HG02642 (cell line): Measurements from ENCODE around the gene UAP1L1.

ENCODE experiments used
- ATAC-seq: cut with Tn5 transposase; IDR thresholded peaks from one replicate; pipeline ENCODE4 v1.9.1; 2021; ENCODE audit warnings: mild to moderate bottlenecking; ENCODE audit not compliant: unreplicated experiment, poor library complexity

UAP1L1 gene

DNA sequence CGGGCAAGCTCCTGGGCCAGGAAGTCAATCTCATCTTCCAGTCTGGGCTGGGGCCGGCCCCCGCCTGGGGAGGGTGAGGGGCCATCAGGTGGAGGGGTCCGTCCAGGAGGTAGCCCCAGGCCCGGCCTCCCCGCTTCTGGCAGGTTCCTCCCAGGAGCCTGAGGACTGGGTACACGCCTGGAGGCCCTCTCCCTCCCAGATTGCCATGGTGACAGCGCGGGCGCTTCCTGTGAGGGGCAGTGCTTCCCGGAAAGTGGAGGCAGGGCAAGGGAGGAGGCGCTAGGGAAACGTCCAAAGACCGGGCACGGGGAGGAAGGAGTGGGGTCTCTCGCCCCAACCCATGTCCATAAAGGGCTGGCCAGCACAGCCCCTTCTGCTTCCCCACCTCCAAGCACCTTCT lies 36.2 kb upstream of the UAP1L1 start:
- ATAC-seq = no peak

DNA sequence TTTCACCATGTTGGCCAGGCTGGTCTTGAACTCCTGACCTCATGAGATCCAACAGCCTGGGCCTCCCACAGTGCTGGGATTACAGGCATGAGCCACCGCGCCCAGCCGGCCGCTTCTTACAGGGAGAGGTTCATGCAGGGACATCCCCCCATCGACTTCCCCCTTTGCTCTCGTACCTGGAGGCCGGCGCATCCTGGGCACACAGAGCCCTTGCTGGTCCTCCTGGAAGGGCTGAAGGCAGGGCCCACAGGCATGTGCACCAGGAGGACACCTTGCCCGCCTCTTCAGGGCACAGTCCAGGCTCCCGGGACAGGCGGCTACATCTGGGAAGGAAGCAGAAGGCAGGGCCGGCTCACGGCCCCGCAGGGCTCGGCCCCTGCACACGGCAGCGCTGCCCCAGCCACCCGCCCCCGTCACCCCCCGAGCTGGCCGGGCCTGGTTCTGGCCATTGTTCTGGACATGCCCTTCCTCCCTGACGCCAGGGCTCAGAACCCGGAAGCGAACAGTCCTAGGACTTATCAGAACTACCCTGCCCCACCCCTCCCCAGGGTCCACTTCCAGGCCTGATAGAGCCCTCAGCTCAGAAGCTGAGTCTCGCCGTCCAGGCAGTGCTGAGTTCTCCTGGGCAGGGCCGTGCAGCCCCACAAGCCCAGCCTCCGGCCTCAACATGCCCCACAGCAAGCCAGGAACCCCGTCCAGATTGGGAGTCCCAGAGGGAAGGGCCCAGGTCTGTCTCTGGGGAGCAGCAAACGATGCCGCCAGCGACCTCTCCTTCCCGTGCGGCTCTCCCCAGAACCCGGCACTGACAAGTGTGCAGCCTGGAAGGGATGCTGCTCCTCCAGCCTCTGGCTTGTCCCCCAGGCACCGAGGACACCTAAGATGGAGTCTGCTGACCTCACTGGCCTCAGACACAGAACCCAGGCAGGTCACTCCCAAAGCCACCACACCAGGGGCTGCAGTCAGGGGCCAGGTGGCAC lies 34.3 kb upstream of the UAP1L1 start:
- no peak for ATAC-seq

DNA sequence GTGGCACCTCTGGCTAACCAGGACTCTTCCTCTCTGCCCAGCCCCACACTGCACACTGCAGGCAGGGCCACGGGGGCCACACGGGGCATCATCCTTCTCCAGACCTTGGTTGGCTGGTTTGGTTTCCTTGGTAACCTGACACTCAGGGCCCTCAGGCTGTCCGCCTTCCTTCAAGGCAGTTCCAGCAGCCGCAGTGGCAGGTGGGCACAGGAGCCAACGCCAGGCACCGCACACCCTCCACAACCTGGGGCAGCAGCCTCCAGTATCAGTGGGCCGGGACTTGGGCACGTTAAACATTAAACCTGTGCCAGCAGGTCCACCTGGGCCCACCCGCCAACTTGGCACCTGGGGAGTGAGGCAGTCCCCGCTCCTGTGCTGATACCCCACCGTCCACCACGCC lies 33.3 kb upstream of the UAP1L1 start:
- no peak for ATAC-seq

DNA sequence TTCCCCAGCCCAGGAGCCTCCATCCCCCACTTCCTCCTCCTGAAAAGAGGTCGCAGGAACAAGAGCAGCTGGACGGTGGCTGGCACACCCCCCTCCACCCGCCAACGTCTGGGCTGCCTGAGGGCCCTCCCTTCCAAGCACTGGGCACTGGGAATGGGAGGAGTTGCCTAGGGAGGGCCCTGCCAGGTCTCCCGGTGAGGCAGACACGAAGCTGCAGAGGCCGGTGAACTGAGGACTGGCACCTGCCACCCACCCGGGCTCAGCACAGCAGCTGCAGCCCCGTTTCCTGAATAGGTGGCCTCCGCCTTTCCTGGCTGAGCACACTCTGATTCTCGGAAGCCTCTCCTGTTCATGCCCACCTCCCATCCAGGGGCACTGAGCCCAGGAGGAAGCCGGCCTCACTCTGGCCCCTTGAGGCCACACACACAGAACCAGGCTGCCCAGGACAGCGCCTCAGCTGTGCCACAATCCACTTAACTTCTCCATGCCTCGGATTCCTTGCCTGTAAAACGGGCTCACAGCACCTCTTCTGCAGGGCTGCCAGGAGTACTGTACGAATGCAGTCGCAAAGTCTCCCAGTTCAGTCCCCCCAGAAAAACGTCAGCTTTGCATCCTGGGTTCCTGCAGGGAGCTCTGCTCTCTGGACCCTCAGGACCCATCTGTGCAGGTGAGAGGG lies 32.7 kb upstream of the UAP1L1 start:
- ATAC-seq = no peak

DNA sequence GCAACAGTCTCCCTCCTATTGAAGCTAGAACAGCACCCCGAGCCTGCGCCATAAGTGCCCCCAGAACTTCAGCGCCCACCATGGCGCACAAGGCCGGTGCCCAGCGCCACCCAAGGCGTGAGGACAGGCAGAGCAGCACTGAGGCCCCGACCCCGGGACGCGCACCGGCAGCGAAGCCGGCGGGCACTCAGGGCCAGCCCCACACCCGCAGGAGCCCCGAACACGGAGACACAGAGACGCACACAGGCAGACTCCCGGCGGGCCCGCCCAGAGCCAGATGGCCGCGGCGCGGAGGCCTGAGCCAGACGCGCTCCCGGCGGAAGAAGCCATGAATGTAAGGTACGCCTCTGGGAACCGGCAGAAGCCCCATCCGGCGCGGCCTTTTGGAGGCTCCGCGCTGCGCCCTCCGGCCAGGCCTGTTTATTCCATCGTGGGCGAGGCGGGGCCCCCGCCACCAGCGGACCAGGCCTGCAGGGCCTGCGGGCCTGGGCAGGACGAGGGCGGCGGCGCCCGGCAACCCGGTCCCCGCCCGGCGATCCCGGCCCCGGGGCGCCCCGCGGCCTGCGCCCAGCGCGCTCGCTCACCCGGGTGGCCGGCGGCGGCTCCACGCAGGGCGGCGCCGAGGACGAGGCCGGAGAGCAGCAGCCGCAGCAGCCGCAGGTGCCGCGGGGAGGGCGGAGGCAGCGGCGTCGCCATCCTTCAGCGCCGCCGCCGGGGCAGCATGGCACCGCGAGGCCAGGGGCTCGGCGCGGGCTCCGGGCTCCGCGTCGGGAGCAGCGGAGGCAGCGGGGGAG lies 31.8 kb upstream of the UAP1L1 start:
- no peak for ATAC-seq

DNA sequence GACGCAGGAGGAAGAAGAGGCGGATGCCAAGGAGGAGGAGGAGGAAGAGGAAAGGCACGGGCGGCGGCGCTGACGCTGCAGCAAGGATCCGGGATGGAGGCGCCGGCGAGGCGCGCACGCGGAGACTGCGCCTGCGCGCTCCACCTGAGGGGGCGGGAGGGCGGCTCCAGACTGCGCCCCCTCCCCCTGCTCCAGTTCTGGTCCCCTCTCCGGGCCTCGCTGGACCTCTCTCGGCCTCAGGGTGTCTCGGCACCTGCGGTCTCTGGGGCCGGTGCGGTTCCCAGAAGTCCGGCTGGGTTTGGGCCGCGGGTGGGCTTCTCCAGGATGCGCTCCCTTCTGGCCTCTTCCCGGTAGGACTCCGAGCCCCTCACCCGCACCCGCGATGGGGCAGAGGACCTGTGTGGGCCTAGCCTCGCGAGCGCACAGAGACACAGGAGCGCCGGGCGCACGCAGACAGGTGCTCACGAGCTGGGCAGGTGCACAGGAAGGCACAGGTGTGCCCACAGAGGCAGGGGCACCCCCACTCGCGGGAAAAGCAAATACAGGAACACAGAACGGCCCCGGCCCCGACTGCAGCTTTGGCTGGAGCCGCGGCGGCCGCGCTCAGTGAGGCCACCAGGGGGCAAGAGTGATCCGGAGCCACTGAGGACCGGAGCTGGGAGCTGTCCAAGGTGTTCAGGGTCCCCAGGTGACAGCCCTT lies 31.1 kb upstream of the UAP1L1 start, which contains the start of gene NPDC1:
NPDC1 (minus strand) TSS at position 90 of the 700 bp plus-strand sequence. CDS start 188 bp downstream, outside the sequence.
- ATAC-seq = no peak

DNA sequence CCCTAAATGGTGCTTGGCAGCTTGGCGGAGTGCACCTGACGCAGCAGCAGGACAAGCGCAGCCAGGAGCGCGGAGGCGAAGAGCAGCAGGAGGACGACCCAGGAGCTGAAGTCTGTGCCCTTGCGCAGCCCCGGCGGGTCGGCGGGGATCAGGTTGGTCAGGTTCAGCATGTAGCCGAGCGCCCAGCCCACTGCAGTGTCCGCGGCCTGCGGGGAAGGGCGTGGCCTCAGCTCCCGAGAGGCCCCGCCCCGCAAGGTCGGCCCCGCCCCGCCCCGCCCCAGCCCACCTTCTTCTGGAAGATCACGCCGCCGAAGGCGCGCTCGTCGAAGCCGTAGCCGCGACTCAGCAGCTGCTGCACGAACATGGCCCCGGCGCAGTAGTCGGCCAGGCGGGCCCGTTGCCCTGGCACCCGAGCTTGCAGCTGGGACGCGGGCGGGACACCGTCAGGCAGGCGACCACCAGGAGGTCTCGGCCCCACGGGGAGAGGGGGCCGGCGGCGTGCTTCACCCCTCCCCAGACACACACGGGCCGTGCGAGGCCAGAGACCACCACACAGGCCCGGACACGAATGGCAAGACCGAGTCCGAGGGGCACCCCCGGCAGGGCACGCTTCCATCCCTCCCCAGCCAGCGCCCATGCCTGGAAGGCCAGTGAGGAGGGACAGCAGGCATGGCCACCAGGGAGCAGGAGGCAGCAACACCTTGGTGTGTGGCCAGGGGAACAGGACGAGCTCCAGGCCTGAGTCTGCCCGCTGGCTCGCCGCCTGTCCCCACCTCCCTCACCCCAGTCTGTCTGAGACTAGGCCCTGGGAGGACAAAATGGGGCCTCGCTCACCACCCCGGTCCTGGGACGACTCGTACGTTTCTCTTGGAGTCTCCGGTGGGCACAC lies 28.4 kb upstream of the UAP1L1 start:
- no peak for ATAC-seq

DNA sequence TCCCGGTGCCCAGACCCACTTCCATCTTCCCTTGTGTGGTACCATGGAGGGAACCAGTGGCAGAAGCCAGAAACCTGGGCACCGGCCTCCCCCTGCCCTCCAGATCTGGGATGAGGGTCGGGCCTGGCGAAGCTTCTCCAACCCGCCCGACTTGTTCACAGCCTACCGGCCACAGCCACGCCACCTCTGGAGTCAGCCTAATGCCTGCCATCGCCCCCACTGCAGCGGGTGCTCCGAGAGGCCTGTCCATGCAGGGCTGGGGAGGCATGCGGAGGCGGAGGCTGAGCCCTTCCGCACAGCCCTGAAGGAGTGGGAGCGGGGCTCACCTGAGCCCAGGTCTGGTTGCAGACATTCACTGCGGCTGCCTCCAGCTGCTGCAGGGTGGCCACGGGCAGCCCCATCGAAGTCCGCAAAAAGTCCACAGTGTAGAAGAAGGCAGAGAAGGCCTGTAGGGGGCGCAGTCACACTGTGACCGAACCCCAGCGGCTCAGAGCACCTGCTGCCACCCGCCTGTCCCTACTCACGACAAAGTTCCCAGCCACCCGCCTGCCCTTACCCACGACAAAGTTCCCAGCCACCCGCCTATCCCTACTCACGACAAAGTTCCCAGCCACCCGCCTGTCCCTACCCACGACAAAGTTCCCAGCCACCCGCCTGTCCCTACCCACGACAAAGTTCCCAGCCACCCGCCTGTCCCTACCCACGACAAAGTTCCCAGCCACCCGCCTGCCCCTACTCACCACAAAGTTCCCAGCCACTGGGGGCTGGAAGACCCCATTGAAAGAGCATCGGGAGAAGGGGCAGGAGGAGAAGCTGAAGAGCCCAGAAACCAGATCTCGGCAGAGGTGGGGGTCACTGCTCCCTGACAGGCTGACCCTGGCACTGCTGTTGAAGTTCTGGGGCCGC lies 27.5 kb upstream of the UAP1L1 start:
- ATAC-seq = no peak

DNA sequence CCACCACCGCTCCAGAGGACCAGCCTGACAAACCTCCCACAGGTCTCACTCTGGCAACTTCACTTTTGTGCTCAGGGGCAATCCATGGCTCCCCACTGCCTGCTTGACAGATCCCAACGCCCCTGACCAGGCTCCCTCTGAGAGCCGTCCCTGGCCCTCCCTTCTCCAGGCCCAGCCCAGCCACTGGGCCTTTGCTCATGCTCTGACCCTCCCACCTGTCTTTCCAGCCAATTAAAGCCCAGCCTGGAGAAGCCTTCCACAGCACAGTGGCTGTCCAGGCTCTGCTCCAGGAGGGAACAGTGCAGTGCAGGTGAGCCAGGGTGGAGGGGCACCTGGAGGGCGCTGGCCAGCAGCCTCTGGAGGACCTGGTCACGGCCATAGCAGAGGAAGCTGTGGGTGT lies 26.7 kb upstream of the UAP1L1 start:
- no peak for ATAC-seq

DNA sequence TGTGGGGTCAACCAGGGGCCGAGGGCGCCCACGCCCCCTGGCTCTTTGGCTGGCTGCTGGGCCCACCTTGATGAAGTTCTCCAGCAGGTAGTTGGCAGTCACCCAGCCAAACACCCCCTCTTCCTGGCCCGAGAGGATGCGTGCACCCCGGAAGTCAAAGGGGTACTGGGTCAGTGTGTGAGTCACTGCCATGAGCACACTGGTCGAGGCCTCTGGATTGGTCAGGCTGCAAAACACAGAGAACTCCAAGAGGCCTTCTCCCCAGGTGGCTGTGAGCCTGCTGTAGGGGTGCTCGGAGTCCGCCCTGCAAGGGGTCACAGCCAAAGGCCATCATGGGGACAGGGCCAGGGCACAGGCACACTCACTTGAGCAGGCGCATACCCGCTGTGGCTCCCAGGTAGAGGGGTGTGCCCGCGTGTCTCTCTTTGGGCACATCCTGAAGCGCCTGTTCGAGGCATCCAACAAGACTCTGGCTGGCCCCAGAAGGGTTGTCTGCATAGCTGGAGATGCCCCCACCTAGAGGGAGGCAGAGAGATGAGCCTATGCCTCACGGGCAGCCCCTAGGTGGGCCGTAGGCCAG lies 26.1 kb upstream of the UAP1L1 start:
- no peak for ATAC-seq

DNA sequence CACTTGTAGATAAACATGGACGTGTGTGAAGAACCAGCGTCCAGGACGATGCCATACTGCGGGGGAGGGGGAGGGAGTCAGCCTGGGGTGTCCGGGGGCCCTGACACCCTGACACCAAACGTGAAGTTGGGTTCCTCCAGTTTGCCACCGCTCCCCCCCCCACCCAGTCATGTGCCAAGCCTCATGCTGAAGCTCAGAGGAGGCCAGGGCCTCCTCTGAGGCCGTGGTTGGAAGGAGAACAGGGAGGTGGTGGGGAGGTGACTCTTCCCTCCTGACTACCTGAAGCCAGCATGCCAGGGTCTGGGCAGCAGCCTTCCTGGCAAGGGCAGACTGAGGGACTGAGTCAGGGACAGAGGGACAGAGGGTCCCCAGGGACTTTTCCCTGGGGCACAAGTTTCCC lies 25.0 kb upstream of the UAP1L1 start:
- ATAC-seq = no peak

DNA sequence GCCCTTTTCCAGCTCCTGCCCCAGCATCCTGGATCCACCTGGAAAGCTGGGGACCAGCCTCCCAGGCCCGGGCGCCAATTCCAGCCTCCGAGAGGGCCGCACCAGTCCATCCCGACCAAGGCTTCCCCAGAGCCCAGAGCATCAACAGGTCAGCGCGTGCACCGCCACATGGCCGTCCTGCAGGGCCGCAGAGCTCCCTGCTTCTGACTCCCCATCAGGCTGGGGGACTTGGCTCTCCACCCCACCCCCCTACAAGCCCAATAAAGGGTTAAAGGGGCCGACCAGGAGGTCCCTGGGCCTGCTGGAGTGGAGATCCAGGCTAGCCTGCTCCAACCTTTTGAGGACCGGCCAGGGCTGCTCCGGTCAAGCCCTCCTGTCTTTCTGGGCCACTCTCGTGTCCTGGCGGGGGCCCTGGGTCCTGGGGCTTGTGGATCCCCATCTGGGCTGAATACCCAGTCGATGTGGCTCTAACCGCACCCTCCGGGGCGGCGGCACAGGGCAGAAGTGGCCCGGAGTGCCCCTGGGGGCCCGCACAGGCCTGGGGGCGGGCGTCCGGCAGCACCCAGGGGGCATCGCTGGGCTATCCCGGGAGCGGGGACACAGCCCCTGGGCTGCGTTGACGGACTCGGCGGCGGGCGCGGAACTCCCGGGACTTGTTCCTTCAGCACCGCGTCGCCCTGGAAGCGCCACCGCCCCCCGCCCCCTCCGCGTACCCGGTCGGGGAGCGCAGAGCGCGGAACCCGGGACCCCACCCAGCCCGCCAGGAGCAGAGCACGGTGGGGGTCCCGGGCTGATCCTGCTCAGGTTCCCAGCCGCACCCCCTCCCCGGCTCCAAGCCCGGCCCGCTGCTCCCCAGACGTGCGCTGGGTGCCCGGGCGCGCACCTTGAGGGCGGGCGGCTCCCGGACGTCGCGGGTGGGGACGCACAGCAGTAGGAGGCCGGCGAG lies 24.0 kb upstream of the UAP1L1 start:
- no peak for ATAC-seq

DNA sequence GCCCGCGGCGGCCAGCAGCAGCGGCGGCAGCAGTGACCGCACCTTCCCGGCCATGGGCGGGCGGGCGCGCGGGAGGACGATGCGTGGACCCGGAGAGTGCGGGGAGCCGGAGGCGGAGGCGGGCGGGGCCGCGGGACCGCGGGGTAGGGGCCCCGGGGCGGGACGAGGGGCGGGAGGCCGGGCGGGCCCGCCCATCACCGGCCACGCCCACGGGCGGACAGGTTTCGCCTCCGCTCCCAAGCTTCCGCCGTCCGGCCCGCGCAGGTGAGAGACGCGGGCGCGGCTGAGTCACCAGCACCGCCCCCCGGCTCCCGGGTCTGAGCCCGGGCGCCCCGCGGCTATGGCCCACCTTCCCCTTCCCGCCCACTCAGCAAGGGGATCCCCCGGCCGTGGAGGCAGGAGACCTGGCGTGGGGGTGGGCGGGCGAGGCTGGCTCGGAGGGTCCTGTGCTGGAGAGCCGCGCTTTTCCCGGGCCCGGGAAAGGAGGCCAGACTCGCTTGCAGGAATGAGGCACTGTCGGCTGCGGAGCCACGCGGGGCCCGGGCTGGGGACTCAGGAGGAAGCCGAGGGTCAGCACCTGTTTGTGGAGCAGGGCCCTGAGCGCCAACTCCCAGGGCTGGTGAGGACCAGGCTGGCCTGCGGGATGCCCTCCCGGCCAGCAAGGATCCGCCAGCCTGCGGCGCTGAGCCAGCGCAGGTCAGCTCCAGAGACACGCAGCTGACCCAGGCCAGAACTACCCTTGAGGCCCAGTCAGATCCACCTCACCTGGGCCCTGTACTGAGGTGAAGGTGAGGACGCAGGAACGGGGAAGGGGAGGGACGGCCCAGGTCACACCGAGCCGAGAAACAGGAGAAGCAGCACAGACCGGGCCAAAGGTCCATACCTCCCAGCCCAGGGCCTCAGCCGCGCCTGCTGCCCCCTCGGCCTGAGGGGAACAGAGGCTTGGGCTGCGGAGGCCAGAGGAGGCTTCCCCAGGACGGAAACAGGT lies 23.1 kb upstream of the UAP1L1 start, which contains the start of gene ENTPD2:
ENTPD2 (minus strand) TSS at position 118 of the 988 bp plus-strand sequence; CDS start at position 54, 64 bp downstream.
- no peak for ATAC-seq

DNA sequence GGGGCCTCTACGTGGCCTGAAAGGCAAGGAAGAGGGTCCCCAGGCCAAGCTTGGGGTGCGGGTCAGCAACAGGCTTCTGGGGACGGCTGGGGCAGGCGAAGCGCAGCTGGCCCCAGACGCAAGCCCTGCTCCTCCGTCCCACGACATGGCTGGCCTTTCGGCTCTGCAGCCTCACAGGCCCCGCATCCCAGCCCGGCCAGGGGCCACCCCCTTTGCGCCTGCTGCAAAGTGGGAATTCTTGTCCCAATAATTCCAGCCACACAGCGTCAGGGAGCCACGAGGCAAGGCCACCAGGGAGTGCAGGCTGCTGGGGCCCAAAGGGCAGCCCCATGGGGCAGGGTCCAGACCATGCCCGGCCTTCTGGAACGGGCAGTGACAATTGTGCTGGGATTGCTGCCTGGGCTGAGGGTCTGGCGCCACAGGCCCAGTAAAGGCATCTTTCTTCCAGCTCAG lies 22.4 kb upstream of the UAP1L1 start:
- no peak for ATAC-seq
